DOHH2 (cell line): ENCODE data around the gene XAGE3.

Experiments
- CTCF ChIP-seq: fragments of 200-600 bp; sonication (generic); IDR thresholded peaks from one replicate; pipeline ENCODE4 v1.5.1; 2014; ENCODE audit warnings: antibody characterized with exemption, mild to moderate bottlenecking, low read depth, low read length; ENCODE audit not compliant: poor library complexity, severe bottlenecking
- EZH2phosphoT487 ChIP-seq: fragments of 200-600 bp; sonication (generic); IDR thresholded peaks from 2 replicates; pipeline ENCODE4 v1.6.1; 2017; ENCODE audit warnings: borderline replicate concordance, mild to moderate bottlenecking, antibody characterized with exemption, low read length, moderate library complexity, mixed read lengths

GRCh38 chrX:52852110-52852860 is 15.6 kb downstream of the XAGE3 start:
- TF ChIP-seq CTCF (no peak), EZH2phosphoT487 (no peak)
